Mucosa of descending colon (tissue), 3 donors: ENCODE results near the gene CASTOR1. TPM values are rescaled to one million over a fixed set of nuclear protein-coding genes. Genes with fewer than 3 reads are reported as not detected.

ENCODE experiments used
- ATAC-seq: fragments of 200-7000 bp; cut with Tn5 transposase; one replicate; pipeline ENCODE4 v1.9.1; 2020; ENCODE audit warnings: mild to moderate bottlenecking, moderate library complexity
- DNase-seq, 3 donors: peaks; one replicate each; pipeline ENCODE4 v3.0.0-alpha.2; 2020
- H3K36me3 ChIP-seq: fragments of 200-600 bp; one replicate; pipeline ENCODE4 v1.8.0; 2021; ENCODE audit warnings: low read depth, mild to moderate bottlenecking
- H3K4me1 ChIP-seq: fragments of 200-600 bp; one replicate; pipeline ENCODE4 v1.8.0; 2021; ENCODE audit warnings: low read depth, mild to moderate bottlenecking
- H3K4me3 ChIP-seq: fragments of 200-600 bp; one replicate; pipeline ENCODE4 v1.8.0; 2021; ENCODE audit warnings: mild to moderate bottlenecking
- H3K9me3 ChIP-seq: fragments of 200-600 bp; one replicate; pipeline ENCODE4 v1.8.0; 2021; ENCODE audit warnings: mild to moderate bottlenecking
- intact Hi-C, 2 donors: fragments of 100-400 bp; cut with DNase I in 1 of 2; cut with micrococcal nuclease in 1 of 2; formaldehyde crosslinking; loops; one replicate each; pipeline versions ENCODE4 v1.11.0 to v1.11.1; 2022; cut with DNase I, micrococcal nuclease
- total RNA-seq, 3 donors: library from RNA; stranded (reverse); fragmentation: NEBNext Ultra II Directional in 2 of 3; extraction: Animal tissue kit (Norgen Biotek cat#: 25700) in 2 of 3; gene quantifications; one replicate each; pipeline versions ENCODE4 v1.2.1 to v1.2.4, GENCODE V29; 2021 to 2023
- TF ChIP-seq, protein P1 (sequence below): fragments of 200-600 bp; IDR thresholded peaks from one replicate; pipeline ENCODE4 v1.8.0; 2022; ENCODE audit warnings: antibody characterized with exemption, mild to moderate bottlenecking
- donor health status: DM: no; HTN: no; CAD: no; lungs with moderate emphysema.
- donor health status: DM: no; HTN: no; CAD: no.
- donor health status: DM: no; HTN: yes; CAD: no.

Gene CASTOR1
- total RNA-seq, 3 donors from 2014 or later, result 6.1 to 8.4 (median 7.6) TPM

DNA sequence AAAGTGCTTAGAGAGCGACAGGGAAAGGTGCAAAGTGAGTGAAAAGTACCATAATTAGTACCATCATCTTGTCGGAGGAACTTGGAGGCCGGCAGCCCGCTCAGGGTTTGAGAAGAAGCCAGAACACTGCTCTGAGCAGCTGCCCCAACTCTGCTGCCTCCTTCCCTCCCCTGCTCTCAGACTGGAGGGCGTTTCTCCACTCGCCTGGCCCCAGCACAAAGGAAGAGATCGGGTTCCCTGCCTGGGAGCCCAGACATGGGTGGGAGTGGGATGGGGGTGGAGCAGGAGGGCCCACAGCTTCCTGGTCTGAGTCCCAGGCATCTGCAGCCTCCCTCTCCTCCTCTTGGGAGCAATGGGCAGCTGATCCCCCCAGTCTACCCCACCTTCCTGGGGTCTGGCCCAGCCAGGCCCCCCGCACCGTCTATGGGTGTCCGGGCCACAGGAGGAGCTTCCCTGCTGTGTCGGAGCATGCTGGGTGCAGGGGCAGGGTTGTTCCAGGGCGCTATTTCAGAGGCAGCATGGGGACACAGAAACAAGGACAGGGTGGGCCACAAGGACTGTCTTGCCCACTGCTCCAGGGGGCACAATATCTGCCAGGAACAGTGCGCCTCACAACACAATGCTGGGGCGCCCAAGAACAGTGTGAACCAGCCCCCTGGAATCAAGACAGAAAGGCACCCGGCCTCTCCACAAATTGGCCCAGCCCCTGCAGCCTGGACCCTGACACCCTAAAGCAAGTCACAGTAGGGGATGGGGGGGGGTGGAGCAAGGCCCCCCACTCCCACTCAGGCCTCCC lies 47.5 kb downstream of the CASTOR1 start:
- DNase-seq, result no peak
- Histone ChIP-seq H3K36me3 (no peaks in the 10 kb centered on the region), H3K4me1 (peaks cover 13% of the 10 kb centered on the region), H3K9me3 (no peaks in the 10 kb centered on the region), H3K4me3 (no peak overlapping the region)
- intact Hi-C loops, result no loop called here
- ATAC-seq, result no peak
- TF ChIP-seq, protein P1, sequence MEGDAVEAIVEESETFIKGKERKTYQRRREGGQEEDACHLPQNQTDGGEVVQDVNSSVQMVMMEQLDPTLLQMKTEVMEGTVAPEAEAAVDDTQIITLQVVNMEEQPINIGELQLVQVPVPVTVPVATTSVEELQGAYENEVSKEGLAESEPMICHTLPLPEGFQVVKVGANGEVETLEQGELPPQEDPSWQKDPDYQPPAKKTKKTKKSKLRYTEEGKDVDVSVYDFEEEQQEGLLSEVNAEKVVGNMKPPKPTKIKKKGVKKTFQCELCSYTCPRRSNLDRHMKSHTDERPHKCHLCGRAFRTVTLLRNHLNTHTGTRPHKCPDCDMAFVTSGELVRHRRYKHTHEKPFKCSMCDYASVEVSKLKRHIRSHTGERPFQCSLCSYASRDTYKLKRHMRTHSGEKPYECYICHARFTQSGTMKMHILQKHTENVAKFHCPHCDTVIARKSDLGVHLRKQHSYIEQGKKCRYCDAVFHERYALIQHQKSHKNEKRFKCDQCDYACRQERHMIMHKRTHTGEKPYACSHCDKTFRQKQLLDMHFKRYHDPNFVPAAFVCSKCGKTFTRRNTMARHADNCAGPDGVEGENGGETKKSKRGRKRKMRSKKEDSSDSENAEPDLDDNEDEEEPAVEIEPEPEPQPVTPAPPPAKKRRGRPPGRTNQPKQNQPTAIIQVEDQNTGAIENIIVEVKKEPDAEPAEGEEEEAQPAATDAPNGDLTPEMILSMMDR, result no peak

GRCh38 chr22:30240541-30241417 lies 48.5 kb downstream of the CASTOR1 start:
- Histone ChIP-seq H3K36me3 (no peaks in the 10 kb centered on the region), H3K9me3 (no peaks in the 10 kb centered on the region), H3K4me3 (no peak overlapping the region), H3K4me1 (peaks cover 9% of the 10 kb centered on the region)
- no peak for DNase-seq
- ATAC-seq, result no peak
- intact Hi-C loops, result no loop called here
- TF ChIP-seq, protein P1, result no peak

- Histone ChIP-seq H3K36me3 (no peaks in the 10 kb centered on the region), H3K9me3 (no peaks in the 10 kb centered on the region), H3K4me1 (peaks cover 6% of the 10 kb centered on the region), H3K4me3 (no peak overlapping the region)
- DNase-seq (no peak), ATAC-seq (no peak)
- TF ChIP-seq, protein P1, result no peak
- intact Hi-C loops, result no loop called here
Measured at GRCh38 chr22:30239488-30240405, 49.6 kb downstream of the CASTOR1 start.

DNA sequence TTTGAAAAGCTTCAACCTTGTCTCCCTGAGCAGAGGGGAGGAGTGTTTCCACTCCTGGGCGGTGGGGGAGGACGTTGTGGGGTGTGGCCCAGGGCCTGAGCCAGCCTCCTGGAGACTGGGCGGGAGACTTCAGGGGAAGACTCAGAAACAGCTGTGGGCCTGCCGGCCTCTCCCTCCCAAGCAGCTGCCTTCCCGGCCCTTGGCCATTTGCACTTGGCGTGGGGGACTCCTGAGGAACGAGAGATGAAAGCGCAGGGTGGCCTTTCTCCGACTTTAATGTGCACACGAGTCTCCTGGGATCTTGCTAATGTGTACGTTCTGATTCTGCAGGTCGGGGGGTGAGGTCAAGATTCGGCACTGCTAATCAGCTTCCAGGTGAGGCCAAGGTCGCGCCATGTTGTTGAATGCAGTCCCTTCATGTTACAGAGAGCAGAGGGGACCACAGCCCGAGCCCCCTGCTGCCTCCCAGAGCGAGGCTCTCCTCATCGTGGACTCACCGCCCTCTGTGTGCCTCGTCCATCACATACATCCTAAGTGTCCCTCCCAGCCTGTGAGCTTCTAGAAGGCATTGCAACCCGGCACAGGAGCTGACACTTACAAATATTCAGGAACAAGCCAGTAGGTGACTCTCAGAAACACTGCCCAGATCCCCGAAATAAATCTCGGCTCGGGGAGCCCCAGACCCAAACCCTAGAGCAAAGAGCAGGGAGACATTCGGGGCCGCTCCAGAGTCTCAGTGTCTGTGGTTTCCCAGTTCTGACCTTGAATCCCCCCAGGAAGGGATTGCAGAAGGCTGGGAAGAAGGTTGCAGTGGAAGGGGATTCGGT lies 50.4 kb downstream of the CASTOR1 start:
- ATAC-seq, result peak; percentile 75
- peaks cover 6% of the 10 kb centered on the region for H3K4me1 ChIP-seq
- TF ChIP-seq, protein P1, result no peak
- peak; percentile 58 to 74 (median 68) for DNase-seq
- no peaks in the 10 kb centered on the region for H3K9me3 ChIP-seq
- intact Hi-C loops, result no loop called here
- H3K4me3 ChIP-seq, result no peak overlapping the region
- H3K36me3 ChIP-seq, result no peaks in the 10 kb centered on the region
